Stimulated activated CD4-positive, alpha-beta T cell treated with anti-CD3 and anti-CD28 coated beads, Interleukin-4, amount 100 ng/mL, for 4 hours (primary cell): ENCODE measurements around the gene CKAP2.
A peak's percentile ranks its signal among the peaks of the same experiment; 100 is the strongest.
"Not testable (repeated sequence)": the region's sequence is repeated elsewhere in the genome, so short reads cannot be mapped to it uniquely, and the experiment has no call there.

Source experiments
- DNase-seq, 2 experiments: peaks; one replicate each; pipeline ENCODE4 v3.0.0-alpha.2; 2020

CKAP2 gene

DNA sequence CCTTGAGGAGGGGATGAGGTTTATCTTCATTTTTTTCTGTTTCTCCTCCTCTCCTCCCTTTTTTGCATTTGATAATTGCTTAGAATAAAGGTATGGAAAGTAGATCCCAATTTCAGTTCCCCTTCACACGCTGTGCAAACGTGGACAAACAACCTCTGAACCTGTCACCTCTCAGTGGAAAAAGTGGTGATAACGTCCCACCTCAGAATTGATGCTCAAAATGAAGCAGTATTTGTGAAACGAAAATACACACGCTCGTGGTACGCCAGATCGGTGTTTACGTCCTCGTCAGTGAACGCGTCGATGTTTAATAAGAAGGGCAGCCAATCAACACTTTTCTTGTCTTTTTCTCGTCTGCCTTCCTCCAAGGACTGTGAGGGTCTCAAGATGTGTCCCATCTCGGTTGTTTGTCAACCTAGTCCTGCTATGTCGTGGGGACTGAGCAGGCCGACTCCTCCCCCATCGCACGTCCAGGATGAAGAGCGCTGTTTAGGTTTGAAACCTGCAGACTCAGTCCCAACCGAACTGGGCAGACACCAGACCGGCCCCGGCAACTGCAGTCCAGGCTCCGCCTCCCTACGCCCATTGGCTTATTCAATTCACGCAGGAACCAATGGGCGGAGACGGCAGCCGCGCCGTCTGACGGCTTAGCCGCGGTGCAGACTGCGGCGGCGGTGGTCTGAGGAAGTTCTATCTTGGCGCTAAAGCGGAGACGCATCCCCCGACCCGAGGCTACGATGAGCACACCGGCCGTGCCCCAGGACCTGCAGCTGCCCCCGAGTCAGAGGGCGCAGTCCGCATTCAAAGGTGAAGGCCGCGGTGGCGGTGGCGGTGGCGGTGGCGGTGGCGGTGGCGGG lies at the start of gene CKAP2:
TSS of gene CKAP2 (plus strand) at position 659 of the 857 bp plus-strand sequence. CDS start at position 738, 79 bp downstream.
- peak; percentile 91 to 92 for DNase-seq

DNA sequence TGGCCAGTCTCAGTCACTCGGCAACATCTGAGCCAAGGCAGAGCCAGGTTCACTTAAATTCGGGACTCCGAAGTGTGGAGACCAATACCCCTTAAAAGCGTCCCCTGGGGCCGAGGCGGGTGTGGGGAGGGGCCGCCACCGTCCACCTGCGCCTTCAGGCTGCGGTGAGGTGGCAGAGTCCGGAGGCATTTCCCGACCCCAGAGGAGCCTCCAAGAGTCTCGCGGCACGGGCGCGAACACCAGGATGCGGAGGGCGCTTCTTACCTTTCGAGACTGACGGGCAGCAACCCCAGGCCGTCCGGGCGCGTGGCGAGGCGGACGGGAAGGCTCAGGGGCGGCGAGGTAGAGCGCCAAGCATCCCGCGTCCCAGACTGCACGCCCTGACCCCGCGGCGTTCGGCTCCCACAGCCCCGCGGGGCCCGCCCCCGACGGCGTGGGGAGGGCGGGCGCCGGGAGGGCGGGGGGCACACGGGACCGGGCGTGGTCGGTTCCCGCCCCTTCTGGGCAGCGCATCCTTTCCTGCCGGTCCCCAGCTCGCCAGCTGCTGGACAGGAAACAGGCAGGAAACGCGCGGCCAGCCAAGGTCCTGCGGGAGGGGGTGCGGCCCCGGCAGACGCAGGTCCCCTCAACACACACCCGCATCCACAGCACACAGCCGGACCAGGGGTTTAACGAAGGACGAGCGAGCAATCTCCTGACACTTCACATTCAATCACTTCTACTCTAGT lies 49.3 kb upstream of the CKAP2 start, which contains the start of gene THSD1:
TSS of gene THSD1 (minus strand) at position 406 of the 728 bp plus-strand sequence. CDS start 3,572 bp downstream, outside the sequence.
- DNase-seq = peak in 1 of 2 experiments; percentile 2

GRCh38 chr13:52406629-52407028 lies 48.6 kb upstream of the CKAP2 start:
- DNase-seq = no peak

GRCh38 chr13:52407436-52407835 lies 47.8 kb upstream of the CKAP2 start:
- not testable (repeated sequence) for DNase-seq

DNA sequence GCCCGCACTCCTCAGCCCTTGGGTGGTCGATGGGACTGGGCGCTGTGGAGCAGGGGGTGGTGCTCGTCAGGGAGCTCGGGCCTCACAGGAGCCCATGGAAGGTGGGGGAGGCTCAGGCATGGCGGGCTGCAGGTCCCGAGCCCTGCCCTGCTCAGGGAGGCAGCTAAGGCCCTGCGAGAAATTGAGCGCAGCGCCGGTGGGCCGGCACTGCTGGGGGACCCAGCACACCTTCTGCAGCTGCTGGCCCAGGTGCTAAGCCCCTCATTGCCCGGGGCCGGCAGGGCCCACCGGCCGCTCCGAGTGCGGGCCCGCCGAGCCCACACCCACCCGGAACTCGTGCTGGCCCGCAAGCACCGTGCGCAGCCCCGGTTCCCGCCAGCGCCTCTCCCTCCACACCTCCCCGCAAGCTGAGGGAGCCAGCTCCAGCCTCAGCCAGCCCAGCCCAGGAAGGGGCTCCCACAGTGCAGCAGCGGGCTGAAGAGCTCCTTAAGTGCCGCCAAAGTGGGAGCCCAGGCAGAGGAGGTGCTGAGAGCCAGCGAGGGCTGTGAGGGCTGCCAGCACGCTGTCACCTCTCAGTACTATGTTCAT lies 47.1 kb upstream of the CKAP2 start:
- DNase-seq = not testable (repeated sequence)

GRCh38 chr13:52411629-52412028 lies 43.6 kb upstream of the CKAP2 start:
- DNase-seq = no peak

- no peak for DNase-seq
Observed at GRCh38 chr13:52412128-52412527, 43.1 kb upstream of the CKAP2 start.

DNA sequence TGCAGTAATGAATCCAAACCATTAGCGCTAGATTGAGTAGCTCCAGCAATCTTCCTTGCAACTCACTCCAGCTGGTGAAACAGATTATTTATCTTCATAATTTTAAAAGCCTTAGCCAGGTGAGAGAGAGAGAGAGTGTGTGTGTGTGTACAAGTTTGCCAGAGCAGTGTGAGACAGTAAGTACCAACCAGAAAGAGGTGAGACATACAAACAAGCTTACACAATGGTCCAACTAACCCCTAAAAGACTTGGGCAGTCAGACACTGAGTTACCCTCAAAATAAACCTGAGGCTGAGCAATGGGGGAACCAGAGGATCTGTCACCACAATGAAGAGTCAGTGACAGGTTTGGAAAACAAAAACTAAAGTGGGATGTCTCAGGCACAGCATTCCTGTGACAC lies 41.2 kb upstream of the CKAP2 start:
- no peak for DNase-seq

GRCh38 chr13:52414963-52415362 lies 40.3 kb upstream of the CKAP2 start:
- DNase-seq = no peak

DNA sequence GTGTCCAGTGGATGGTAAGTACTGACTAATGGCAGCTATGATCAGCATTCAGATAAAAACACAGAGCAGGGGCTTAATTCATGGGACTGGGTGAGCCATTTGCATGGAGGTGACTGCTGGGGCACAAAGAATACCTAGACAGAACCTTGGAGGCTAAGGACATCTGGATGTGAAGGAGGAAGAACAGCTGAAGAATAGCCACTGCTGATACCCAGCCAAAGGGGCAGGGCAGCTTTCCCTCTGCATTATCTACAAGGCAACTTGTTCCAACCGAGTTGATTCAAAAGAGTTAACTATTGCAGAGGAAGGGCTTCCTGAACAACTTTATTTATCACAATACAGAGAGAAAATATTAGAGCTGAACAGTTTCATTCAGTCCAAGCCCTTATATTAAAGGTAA lies 36.2 kb upstream of the CKAP2 start:
- DNase-seq = no peak

DNA sequence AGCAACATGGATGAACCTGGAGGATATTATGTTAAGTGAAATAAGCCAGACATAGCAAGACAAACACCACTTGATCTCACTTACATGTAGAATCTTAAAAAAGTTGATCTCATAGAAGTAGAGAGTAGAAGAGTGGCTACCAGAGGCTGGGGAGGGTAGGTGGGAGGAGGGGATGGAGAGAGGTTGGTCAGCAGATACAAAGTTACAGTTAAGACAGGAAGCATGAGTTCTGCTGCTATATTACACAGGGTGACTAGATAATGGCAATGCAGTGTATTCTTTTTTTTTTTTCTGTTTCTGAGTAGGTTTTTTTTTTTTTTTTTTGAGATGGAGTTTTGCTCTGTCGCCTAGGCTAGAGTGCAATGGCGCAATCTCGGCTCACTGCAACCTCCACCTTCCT lies 34.1 kb upstream of the CKAP2 start:
- no peak for DNase-seq

GRCh38 chr13:52428295-52428694 lies 27.0 kb upstream of the CKAP2 start:
- no peak for DNase-seq

- DNase-seq = no peak
Observed at GRCh38 chr13:52432456-52432855, 22.8 kb upstream of the CKAP2 start.

DNA sequence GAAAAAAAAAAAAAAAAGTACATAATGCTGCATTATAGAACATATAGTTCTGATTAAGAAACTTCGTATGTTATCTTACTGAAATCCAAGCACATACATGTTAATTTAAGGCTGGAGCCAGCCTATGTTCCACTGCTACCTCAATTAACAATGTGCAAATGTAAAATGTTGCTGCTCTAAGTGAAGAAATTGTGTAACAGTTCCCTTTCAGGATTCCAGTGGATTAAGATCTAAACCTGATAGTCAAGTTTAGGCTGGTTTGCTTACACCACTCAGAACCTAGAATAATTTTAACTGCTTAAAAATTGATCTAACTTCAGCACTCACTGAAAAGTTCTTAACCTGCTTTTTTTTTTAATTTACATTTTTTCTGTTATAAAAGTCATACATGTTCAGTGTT lies 9.0 kb upstream of the CKAP2 start:
- no peak for DNase-seq

- no peak for DNase-seq
Observed at GRCh38 chr13:52447354-52447753, 7.9 kb upstream of the CKAP2 start.

- no peak for DNase-seq
Observed at GRCh38 chr13:52447815-52448552, 7.3 kb upstream of the CKAP2 start.

GRCh38 chr13:52449331-52450011 lies 5.8 kb upstream of the CKAP2 start:
- no peak for DNase-seq

- DNase-seq = peak; percentile 91 to 98
Observed at GRCh38 chr13:52450012-52450792, 5.1 kb upstream of the CKAP2 start, which contains the start of gene VPS36. VPS36 (minus strand) TSS chr13:52450634; CDS start chr13:52450594, 40 bp downstream.

- DNase-seq = no peak
Observed at GRCh38 chr13:52450793-52451116, 4.5 kb upstream of the CKAP2 start.

DNA sequence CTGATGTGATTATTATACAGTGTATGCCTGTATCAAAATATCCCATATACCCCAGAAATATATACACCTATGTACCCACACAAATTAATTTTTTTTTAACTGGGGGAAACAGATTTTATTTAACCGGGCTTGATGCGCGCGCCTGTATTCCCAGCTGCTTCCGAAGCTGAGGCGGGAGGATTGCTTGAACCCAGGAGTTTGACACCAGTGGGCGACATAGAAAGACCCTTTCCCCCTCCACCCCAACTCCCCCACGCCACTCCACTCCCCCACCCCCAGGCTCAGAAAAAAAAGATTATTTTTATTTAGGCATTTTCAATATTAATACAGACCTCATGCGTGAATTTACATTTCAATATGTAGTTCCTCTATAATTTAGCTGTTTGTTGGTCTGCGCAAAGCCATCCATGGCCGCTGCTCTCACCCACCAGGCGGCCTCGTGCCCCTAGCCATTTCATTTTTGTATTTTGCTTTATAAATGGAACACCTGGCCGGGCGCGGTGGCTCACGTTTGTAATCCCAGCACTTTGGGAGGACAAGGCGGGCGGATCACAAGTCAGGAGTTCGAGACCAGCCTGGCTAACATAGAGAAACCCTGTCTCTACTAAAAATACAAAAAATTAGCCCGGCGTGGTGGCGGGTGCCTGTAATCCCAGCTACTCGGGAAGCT lies 4.0 kb upstream of the CKAP2 start:
- no peak for DNase-seq

GRCh38 chr13:52452470-52452869 lies 2.8 kb upstream of the CKAP2 start:
- no peak for DNase-seq
